Measurements from ENCODE around the gene SLC2A4. TPM values are rescaled to one million over a fixed set of nuclear protein-coding genes. Genes with fewer than 3 reads are reported as not detected.

The SLC2A4 gene
- polyA plus RNA-seq, 3 donors: not detected

DNA sequence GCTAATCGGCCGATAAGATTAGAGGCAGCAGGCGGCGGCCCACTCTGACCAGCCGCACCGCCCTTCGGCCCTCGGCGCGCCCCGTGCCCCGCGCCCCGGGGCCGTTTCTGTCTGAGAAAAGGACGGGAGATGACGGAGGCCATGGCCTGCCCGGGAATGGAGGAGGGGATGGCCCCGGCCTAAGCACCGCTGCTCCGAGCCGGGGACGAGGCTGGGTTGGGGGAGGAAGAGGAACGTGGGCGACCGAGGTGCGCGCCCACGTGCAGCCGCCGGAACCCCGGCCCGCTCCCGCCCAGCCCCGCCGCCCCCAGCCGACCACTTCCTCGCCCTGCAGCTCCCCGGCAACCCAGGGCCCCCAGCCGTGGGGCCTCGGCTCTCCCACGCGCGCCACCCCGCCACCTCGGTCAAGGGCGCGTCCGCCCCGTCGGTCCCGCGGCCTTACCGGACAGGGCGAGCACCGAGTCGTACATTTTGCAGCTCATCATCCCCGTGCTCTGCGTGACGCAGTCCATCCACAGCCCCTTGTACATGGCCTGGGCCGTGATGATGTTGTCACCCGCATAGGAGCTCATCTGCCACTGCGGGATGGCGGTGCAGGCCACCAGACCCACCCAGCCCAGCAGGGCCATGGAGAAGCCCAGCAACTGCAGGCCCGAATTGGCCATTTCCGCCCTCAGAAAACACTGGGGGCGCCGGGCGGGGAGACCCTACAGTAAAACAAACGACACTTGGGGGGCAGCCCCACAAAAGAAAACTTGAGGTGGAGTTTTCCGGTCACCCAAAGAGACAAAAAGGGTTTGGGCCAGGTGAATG lies 19.9 kb upstream of the SLC2A4 start:
- Histone ChIP-seq H3K27ac (ENCODE audit: low read depth in 1 of 2, low read length in 2 of 2) (no peak overlapping the region), H3K9me3 (replicated peaks in 1 of 2; ENCODE audit: control insufficient read depth in 1 of 2, insufficient read depth in 1 of 2, low read length in 2 of 2) (peaks cover 0 to 7% of the 10 kb centered on the region in 2 donors), H2AFZ (ENCODE audit: insufficient read depth, low read depth, low read length, poor library complexity, severe bottlenecking) (peak overlapping the region; percentile 84), H4K20me1 (ENCODE audit: insufficient read depth, low read length) (no peaks in the 10 kb centered on the region), H3K4me2 (replicated peaks; ENCODE audit: extremely low read depth, low read length, poor library complexity, severe bottlenecking) (peak overlapping the region; percentile 97), H3K36me3 (replicated peaks in 1 of 2; ENCODE audit: control insufficient read depth in 1 of 2, insufficient read depth in 2 of 2, low read length in 2 of 2) (peaks cover 8 to 28% of the 10 kb centered on the region in 2 donors), H3K4me1 (ENCODE audit: control insufficient read depth in 1 of 2, insufficient read depth in 2 of 2, low read length in 2 of 2) (peaks cover 31 to 45% of the 10 kb centered on the region in 2 donors), H3K4me3 (replicated peaks in 1 of 3; ENCODE audit: low read depth in 2 of 3, low read length in 3 of 3) (peak overlapping the region; percentile 8 to 81 (median 36)), H3K79me2 (ENCODE audit: insufficient read depth, low read length) (no peaks in the 10 kb centered on the region), H3K9ac (ENCODE audit: insufficient read depth, low read length, poor library complexity, severe bottlenecking) (peak overlapping the region; percentile 60), H3K27me3 (ENCODE audit: control insufficient read depth in 2 of 2, insufficient read depth in 2 of 2, low read length in 2 of 2) (peaks cover 20 to 39% of the 10 kb centered on the region in 2 donors)
- peak overlapping the region; percentile 76 to 87 for H3K4me3 Mint-ChIP-seq
- 9% methylated on average over 66 of the region's 71 CpGs for WGBS (ENCODE audit: insufficient coverage)
- intact Hi-C loops (cut with micrococcal nuclease): no loop called here
- DNase-seq: no peak
- H3K36me3 Mint-ChIP-seq: peaks cover 25 to 36% of the 10 kb centered on the region in 2 donors
- H3K27ac Mint-ChIP-seq: no peak overlapping the region
- TF ChIP-seq, protein P1, sequence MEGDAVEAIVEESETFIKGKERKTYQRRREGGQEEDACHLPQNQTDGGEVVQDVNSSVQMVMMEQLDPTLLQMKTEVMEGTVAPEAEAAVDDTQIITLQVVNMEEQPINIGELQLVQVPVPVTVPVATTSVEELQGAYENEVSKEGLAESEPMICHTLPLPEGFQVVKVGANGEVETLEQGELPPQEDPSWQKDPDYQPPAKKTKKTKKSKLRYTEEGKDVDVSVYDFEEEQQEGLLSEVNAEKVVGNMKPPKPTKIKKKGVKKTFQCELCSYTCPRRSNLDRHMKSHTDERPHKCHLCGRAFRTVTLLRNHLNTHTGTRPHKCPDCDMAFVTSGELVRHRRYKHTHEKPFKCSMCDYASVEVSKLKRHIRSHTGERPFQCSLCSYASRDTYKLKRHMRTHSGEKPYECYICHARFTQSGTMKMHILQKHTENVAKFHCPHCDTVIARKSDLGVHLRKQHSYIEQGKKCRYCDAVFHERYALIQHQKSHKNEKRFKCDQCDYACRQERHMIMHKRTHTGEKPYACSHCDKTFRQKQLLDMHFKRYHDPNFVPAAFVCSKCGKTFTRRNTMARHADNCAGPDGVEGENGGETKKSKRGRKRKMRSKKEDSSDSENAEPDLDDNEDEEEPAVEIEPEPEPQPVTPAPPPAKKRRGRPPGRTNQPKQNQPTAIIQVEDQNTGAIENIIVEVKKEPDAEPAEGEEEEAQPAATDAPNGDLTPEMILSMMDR (IDR thresholded peaks at IDR 0.05): no peak
- peaks cover 42 to 68% (median 58%) of the 10 kb centered on the region in 3 donors for H3K27me3 Mint-ChIP-seq (ENCODE audit: low read depth in 3 of 3)
- H3K9me3 Mint-ChIP-seq: peaks cover 0 to 12% (median 9%) of the 10 kb centered on the region in 7 donors
- peaks cover 42% of the 10 kb centered on the region for H3K4me1 Mint-ChIP-seq

- H3K9me3 ChIP-seq (replicated peaks in 1 of 2; ENCODE audit: control insufficient read depth in 1 of 2, insufficient read depth in 1 of 2, low read length in 2 of 2): peaks cover 0 to 7% of the 10 kb centered on the region in 2 donors
- H3K4me3 ChIP-seq (replicated peaks in 1 of 3; ENCODE audit: low read depth in 2 of 3, low read length in 3 of 3): peak within 1 kb of the TSS; percentile 39 to 81 (median 42)
- peak within 1 kb of the TSS; percentile 84 for H2AFZ ChIP-seq (ENCODE audit: insufficient read depth, low read depth, low read length, poor library complexity, severe bottlenecking)
- TF ChIP-seq, protein P1 (IDR thresholded peaks at IDR 0.05): no peak
- peak within 1 kb of the TSS; percentile 60 for H3K9ac ChIP-seq (ENCODE audit: insufficient read depth, low read length, poor library complexity, severe bottlenecking)
- peak within 1 kb of the TSS; percentile 97 for H3K4me2 ChIP-seq (replicated peaks; ENCODE audit: extremely low read depth, low read length, poor library complexity, severe bottlenecking)
- Mint-ChIP-seq H3K27ac (peak within 1 kb of the TSS in 3 of 7 donors; percentile 5 to 50 (median 19)), H3K4me3 (peak within 1 kb of the TSS; percentile 76 to 97), H3K27me3 (ENCODE audit: low read depth in 3 of 3) (peaks cover 44 to 73% (median 62%) of the 10 kb centered on the region in 3 donors), H3K9me3 (peaks cover 0 to 12% (median 9%) of the 10 kb centered on the region in 7 donors), H3K4me1 (peaks cover 44% of the 10 kb centered on the region), H3K36me3 (peaks cover 18 to 28% of the 10 kb centered on the region in 2 donors)
- no peak for DNase-seq
- H3K79me2 ChIP-seq (ENCODE audit: insufficient read depth, low read length): no peaks in the 10 kb centered on the region
- no peaks in the 10 kb centered on the region for H4K20me1 ChIP-seq (ENCODE audit: insufficient read depth, low read length)
- intact Hi-C loops (cut with micrococcal nuclease): no loop called here
- WGBS (ENCODE audit: insufficient coverage): 11% methylated on average over 60 of the region's 64 CpGs
- peaks cover 5 to 20% of the 10 kb centered on the region in 2 donors for H3K36me3 ChIP-seq (replicated peaks in 1 of 2; ENCODE audit: control insufficient read depth in 1 of 2, insufficient read depth in 2 of 2, low read length in 2 of 2)
- no peak within 1 kb of the TSS for H3K27ac ChIP-seq (ENCODE audit: low read depth in 1 of 2, low read length in 2 of 2)
- H3K4me1 ChIP-seq (ENCODE audit: control insufficient read depth in 1 of 2, insufficient read depth in 2 of 2, low read length in 2 of 2): peaks cover 31 to 45% of the 10 kb centered on the region in 2 donors
- peaks cover 20 to 43% of the 10 kb centered on the region in 2 donors for H3K27me3 ChIP-seq (ENCODE audit: control insufficient read depth in 2 of 2, insufficient read depth in 2 of 2, low read length in 2 of 2)
Measured at GRCh38 chr17:7262192-7262934, 19.2 kb upstream of the SLC2A4 start, which contains the start of gene CLDN7. Gene CLDN7 (minus strand): TSS chr17:7262478. CDS start chr17:7262043, 435 bp downstream.
